GM18858 (cell line): Measurements from ENCODE around the gene MAP4K4.

Experiments used
- ATAC-seq: cut with Tn5 transposase; IDR thresholded peaks from one replicate; pipeline ENCODE4 v1.9.1; 2021; ENCODE audit not compliant: unreplicated experiment

Gene MAP4K4

DNA sequence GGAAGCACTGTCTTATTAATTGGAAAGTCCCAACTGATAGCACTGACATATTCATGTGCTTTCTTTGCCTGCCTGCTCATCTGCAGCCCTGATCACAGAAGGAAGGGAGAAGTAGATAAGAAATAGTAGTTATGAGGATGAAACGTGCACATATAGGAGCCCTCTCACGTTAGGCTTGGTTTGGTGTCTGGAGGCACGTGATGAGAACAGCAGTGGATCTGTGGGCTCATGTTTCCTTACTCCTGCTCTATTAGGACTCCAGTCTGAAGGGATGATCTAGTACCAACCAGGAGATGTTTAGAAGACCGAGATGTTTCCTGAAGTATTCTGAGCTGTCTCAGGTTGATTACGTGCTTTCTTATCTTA, 84.9 kb downstream of the MAP4K4 start:
- ATAC-seq, result no peak

DNA sequence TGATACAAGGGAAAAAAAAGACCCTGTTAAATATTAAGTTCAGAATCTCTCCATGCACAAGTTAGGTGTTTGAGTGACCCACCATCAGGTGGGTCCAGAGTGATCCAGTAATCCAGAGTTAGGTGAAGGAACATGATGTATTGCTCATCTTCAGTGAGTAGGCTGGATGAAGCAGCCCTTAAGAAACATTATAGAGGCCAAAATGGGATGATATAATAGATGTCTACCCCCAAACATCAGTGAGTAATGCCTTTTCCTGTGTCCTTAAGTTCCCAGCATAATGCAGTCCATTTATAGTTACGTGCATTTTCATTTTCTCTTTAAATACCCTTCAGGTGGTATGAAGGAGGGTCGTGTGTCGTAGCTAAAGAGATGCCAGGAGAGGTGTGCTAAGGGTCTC, 89.6 kb downstream of the MAP4K4 start:
- no peak for ATAC-seq

- no peak for ATAC-seq
Measured at GRCh38 chr2:101788565-101788964, 91.1 kb downstream of the MAP4K4 start.

DNA sequence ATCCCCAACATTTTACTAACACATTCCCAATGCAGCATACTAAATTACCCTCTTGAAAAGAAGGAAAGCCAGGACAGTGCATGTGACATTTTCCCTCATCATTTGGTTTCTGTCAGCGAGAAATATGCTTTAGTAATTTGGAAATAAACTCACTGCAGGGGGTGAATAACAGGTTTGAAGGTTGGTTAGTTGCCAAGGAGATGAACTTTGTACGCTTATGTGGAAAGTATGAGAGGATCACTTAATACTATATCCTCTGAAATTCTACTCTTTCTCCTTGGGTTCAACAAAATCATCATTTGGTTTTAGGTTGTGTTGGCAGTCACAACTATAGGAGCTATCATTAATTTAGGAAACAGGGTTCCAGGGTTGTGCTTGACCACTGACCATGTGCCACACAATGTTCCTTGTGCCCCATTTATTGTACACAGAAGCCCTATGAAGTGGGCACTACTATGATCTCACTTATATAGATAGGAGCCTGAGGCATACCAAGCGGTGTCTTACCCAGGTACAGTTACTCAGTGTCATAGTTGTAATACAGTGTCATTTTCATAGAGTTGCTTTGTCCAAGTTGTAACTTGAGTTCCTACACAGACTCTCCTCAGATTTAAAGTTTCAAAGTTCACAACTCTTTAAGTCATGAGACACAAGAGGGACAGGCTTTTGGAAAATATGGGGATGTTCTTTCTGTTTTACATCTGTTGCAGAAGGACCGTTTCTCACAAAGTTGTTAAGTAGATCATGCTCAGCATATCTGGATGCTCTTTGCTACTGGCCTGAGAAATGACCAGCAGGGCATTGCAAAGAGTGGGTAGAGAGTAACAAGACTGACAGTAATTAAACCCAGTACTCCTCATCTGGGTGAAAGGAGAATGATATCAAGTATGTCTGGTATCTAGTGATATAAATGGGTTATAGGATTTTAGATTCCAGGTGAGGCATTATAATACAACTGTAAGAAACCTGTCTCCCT, 91.8 kb downstream of the MAP4K4 start:
- no peak for ATAC-seq

DNA sequence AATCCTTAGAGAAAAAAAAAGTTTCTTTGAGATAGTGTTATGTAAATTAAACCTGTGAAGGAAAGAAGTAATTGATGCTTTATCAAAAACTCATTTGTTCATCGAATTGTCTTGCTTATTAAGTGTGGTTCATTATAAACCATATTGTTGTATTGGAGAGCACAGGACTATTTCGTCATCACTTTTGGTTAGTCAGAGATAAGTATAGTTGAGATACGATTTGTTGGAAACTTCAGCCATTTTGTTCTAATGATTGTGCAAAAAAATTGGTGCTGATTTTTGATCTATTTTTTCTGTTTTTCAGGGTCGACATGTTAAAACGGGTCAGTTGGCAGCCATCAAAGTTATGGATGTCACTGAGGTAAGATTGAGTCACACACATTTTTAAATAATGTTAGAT, 92.9 kb downstream of the MAP4K4 start:
- ATAC-seq, result no peak

- ATAC-seq, result no peak
Measured at GRCh38 chr2:101790857-101791256, 93.3 kb downstream of the MAP4K4 start.

- ATAC-seq, result no peak
Measured at GRCh38 chr2:101792208-101792607, 94.7 kb downstream of the MAP4K4 start.

DNA sequence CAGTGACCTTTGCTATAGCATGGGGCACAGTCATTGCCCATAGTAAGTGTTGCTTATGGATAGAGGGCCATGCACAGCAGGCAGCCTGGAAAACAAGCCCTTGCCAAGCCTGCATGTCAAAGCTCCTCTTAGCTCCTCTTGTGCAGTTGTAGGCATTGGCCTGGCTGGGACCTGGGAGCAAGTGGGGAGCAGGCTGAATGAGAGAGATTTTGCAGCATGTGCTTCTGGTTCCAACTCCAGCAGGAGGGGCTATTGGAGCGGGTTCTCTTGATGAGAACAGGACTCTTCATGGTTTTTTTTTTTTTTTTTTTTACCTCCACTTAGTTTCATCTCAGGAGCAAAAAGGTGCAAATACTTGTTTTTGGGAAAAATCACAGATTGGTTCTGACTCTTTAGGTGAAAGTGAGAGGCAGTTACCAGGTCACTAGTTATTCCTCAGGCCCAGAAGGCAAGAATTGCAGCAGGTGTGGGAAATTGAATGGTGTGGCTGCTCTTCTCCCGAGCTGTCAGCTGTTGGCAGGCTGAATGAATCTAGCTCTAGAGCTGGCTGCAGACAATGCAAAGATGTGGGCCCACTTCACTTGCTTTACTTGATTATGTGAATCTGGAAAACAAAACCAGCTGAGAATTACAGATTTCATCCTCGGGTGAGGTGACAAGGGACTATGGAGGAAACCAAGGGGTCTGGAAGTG, 95.9 kb downstream of the MAP4K4 start:
- ATAC-seq, result no peak

GRCh38 chr2:101794141-101794540, 96.6 kb downstream of the MAP4K4 start:
- no peak for ATAC-seq

DNA sequence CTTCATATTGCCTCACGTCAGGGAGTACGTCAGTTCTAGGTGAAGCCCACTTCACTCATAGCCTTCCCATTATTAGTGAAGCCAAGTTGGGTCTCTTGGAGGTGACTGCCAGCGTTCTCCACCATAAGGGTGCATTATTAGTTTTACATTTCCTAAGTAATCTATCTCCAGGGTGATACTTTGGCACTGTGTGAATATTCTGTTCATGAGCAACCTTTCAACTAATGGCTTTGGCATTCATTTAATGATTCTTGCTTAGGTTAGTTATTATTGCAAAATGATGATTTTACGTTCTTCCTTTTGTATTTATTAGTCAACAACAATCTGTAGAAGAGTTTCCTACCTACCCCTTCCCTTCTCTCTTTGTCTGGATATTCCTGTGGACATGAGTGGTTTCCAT, 97.5 kb downstream of the MAP4K4 start:
- no peak for ATAC-seq

DNA sequence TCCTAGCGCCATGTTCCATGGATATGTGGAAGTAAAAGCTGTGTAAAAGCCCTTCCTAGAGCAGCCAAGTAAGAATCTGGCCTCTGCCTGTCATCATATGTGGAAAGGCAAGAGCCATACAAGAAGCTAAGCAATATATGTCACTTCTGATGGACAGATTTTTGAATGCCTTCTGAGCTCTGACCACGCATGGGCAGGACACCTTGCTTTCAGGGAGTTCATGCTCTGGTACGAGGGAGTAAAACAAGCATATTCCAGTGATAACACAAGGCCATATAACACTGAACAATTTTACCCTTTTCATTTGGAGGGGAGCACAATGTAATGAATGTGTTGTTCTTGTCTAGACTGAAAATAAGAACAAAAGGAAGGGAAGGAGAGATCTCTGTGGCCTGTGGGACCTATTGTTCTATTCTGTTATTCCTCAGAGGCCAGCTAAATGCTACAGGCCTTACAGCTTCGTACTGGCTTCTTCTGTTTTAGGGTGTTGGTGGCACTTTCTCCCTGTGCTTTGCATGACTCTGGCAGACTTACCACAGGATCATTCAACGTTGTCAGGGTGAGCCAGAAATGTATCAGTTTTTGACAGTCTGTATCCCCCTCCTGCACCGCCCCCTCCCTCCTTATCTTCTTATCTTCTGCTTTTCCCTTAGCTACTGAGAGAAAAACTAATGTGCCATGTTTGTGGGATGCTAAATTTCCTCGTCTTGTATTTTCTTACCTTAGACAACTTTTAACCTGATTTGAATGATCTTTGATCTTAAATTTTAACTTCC, 99.5 kb downstream of the MAP4K4 start:
- no peak for ATAC-seq

DNA sequence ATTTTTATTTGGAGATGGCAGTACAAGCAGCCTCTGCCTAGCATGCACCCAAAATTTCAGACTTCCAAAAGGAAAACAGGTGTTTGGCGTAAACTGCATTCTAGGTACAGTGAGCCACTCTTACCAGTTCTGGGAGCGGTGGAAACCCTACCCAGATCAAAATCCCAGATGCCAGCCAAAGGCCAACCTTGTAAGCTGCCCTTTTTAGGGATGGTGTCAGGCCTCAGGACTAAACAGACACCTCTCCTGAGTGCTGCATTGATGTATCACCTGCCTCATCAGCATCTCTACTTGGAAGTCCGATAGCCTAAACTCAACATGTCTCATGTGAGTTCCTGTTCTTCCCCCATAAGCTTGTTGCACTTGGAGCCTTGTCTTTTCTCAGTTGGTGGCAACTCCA, 104.0 kb downstream of the MAP4K4 start:
- ATAC-seq, result no peak

- no peak for ATAC-seq
Measured at GRCh38 chr2:101802329-101802728, 104.8 kb downstream of the MAP4K4 start.

GRCh38 chr2:101803128-101803527, 105.6 kb downstream of the MAP4K4 start:
- no peak for ATAC-seq

GRCh38 chr2:101803945-101804696, 106.6 kb downstream of the MAP4K4 start:
- ATAC-seq, result no peak

- no peak for ATAC-seq
Measured at GRCh38 chr2:101805152-101806088, 107.9 kb downstream of the MAP4K4 start.

GRCh38 chr2:101806123-101806522, 108.6 kb downstream of the MAP4K4 start:
- no peak for ATAC-seq

GRCh38 chr2:101806701-101807100, 109.2 kb downstream of the MAP4K4 start:
- ATAC-seq, result no peak

DNA sequence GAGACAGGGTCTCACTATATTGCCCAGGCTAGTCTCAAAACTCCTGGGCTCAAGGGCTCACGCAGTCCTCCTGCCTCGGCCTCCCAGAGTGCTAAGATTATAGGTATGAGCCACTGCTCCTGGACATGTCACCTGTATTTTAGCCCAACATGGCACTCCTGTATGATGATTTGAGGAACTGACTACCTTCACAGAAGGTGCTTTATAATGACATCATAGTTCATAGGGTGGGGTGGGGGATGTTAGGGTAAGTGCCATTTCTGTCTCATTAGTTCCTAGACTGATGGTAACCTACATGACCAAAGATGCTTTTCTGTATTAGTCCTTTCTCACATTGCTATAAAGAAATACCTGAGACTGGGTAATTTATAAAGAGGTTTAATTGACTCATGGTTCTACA, 109.7 kb downstream of the MAP4K4 start:
- ATAC-seq, result no peak
